Activated naive CD8-positive, alpha-beta T cell treated with anti-CD3 and anti-CD28 coated beads, Interleukin-2, amount 50 U/mL, for 24 hours (primary cell): ENCODE results near the gene OSBP.
"Not testable (repeated sequence)": the region's sequence is repeated elsewhere in the genome, so short reads cannot be mapped to it uniquely, and the experiment has no call there.

Source experiments
- ATAC-seq: fragments of 150-1000 bp; cut with Tn5 transposase; one replicate; pipeline ENCODE4 v1.10.0; 2021
- DNase-seq: peaks from one replicate; pipeline ENCODE4 v3.0.0; 2021
- H3K27ac Mint-ChIP-seq: one replicate; pipeline ENCODE4 v1.8.0; 2021; ENCODE audit warnings: mild to moderate bottlenecking, mixed read lengths
- H3K27me3 Mint-ChIP-seq: one replicate; pipeline ENCODE4 v1.8.0; 2021; ENCODE audit warnings: mixed read lengths
- H3K36me3 Mint-ChIP-seq: one replicate; pipeline ENCODE4 v1.8.0; 2021; ENCODE audit warnings: low read depth, mixed read lengths
- H3K4me1 Mint-ChIP-seq: one replicate; pipeline ENCODE4 v1.8.0; 2021; ENCODE audit warnings: mixed read lengths
- H3K4me3 Mint-ChIP-seq: one replicate; pipeline ENCODE4 v1.8.0; 2021; ENCODE audit warnings: mild to moderate bottlenecking, moderate library complexity, mixed read lengths
- H3K9me3 Mint-ChIP-seq: one replicate; pipeline ENCODE4 v1.8.0; 2021; ENCODE audit warnings: mixed read lengths

The OSBP gene

DNA sequence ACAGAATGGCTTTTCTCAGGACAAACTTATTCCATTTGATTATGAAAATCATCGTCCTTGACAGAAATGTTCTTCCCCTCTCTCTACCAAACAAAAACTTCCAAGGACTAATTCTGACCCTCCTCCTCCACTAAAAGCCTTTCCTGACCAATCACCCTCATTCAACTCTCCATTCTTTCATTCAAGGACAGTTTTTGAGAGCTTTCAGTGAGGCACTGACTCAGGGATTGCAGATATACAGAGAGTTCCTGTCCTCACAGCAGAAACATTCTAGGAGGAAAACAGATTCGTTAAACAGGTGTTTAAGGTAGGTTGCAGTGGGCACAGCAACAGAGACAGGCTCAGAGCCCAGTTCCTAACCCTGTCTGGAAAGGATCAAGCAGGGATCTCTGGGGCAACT is 62.7 kb downstream of the OSBP start:
- H3K4me3 Mint-ChIP-seq: no peak overlapping the region
- no peak for ATAC-seq
- H3K27ac Mint-ChIP-seq: no peak overlapping the region
- peaks cover 57% of the 10 kb centered on the region for H3K4me1 Mint-ChIP-seq
- peaks cover 21% of the 10 kb centered on the region for H3K27me3 Mint-ChIP-seq
- DNase-seq: no peak
- peaks cover 15% of the 10 kb centered on the region for H3K36me3 Mint-ChIP-seq
- peaks cover 3% of the 10 kb centered on the region for H3K9me3 Mint-ChIP-seq

DNA sequence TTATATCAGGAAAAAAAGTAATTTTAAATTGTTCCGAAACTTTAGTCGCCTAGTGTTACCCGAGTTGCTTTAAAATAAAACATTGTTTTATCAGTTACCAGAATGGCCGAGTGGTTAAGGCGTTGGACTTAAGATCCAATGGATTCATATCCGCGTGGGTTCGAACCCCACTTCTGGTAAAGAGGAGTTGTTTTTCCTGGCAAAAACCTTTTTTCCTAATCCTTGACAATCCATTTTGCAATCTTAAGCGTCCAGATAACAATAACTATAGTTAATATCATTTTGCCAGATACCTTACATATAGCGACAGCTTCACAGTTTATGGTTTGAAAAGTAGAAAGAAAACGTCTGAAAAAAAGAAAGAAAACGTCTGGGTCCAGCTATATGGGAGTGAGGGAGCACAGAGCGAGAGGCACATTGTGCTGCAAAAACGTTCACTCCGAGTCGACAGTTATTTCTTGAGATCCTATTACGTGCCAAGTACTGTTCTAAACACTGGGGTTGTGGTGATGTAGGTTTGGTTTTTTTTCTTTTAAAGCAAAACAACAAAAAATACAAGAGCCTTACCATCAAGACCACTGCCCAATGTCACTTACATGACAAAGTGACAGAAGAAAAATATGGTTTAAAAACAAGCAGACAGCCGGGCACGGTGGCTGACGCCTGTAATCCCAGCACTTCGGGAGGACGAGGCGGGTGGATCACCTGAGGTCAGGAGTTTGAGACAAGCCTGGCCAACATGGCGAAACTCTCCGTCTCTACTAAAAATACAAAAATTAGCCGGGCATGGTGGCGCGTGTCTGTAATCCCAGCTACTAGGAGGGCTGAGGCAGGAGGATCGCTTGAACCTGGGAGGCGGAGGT is 63.7 kb downstream of the OSBP start:
- peaks cover 3% of the 10 kb centered on the region for H3K9me3 Mint-ChIP-seq
- peak; percentile 46 for DNase-seq
- peaks cover 15% of the 10 kb centered on the region for H3K36me3 Mint-ChIP-seq
- no peak for ATAC-seq
- peaks cover 50% of the 10 kb centered on the region for H3K4me1 Mint-ChIP-seq
- H3K27me3 Mint-ChIP-seq: peaks cover 19% of the 10 kb centered on the region
- H3K4me3 Mint-ChIP-seq: peak overlapping the region; percentile 82
- H3K27ac Mint-ChIP-seq: peak overlapping the region; percentile 95

GRCh38 chr11:59550842-59551658 is 64.5 kb downstream of the OSBP start:
- ATAC-seq (peak; percentile 40), DNase-seq (peak; percentile 86)
- H3K36me3 Mint-ChIP-seq: peaks cover 12% of the 10 kb centered on the region
- peak overlapping the region; percentile 95 for H3K27ac Mint-ChIP-seq
- H3K4me1 Mint-ChIP-seq: peaks cover 42% of the 10 kb centered on the region
- H3K4me3 Mint-ChIP-seq: peak overlapping the region; percentile 82
- peaks cover 3% of the 10 kb centered on the region for H3K9me3 Mint-ChIP-seq
- H3K27me3 Mint-ChIP-seq: peaks cover 16% of the 10 kb centered on the region

DNA sequence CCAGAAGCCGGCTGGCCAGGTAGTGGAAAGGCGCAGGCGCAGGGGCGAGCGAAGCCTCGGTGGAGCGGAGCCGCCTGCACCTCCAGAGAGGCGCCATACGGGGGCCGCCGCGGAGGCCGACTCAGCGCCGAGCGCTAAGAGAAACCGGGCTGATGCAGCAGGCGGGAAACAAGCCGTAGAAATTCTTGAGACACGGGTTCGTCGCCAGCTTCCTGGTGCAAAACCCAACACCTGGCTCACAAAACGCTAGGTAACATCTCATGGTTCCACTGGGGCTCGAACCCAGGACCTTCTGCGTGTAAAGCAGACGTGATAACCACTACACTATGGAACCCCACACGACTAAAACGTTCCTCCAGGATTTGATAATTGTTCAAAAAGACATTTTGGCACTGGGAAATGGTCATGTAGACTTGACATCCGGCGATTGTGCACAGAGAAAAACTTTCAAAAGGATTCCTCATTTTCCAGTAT is 65.2 kb downstream of the OSBP start:
- ATAC-seq (peak; percentile 97), DNase-seq (peak; percentile 89)
- Mint-ChIP-seq H3K27ac (peak overlapping the region; percentile 95), H3K36me3 (peaks cover 10% of the 10 kb centered on the region), H3K4me1 (peaks cover 36% of the 10 kb centered on the region), H3K27me3 (peaks cover 14% of the 10 kb centered on the region), H3K4me3 (peak overlapping the region; percentile 82), H3K9me3 (peaks cover 3% of the 10 kb centered on the region)

DNA sequence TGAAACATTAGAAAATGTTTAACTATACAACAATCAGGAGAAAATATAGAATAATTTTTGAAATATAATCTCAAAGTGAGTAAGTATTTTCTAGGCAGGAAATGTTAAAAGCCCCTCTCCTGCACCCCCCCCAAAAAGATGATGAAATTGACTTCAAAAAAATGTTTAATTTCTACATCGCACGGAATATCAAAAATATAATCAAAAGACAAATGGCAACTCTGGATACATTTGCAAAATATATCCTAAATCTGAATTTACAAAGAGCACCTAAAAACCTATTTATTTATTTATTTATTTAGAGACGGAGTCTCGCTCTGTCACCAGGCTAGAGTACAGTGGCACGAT is 67.3 kb downstream of the OSBP start:
- peaks cover 12% of the 10 kb centered on the region for H3K27me3 Mint-ChIP-seq
- peaks cover 10% of the 10 kb centered on the region for H3K36me3 Mint-ChIP-seq
- ATAC-seq (no peak), DNase-seq (no peak)
- H3K9me3 Mint-ChIP-seq: peaks cover 3% of the 10 kb centered on the region
- H3K4me3 Mint-ChIP-seq: no peak overlapping the region
- no peak overlapping the region for H3K27ac Mint-ChIP-seq
- peaks cover 36% of the 10 kb centered on the region for H3K4me1 Mint-ChIP-seq

- H3K4me3 Mint-ChIP-seq, ATAC-seq, H3K9me3 Mint-ChIP-seq, DNase-seq, H3K27ac Mint-ChIP-seq: not testable (repeated sequence)
- Mint-ChIP-seq H3K4me1 (peaks cover 34% of the 10 kb centered on the region), H3K36me3 (peaks cover 10% of the 10 kb centered on the region), H3K27me3 (peaks cover 11% of the 10 kb centered on the region)
These were observed 67.8 kb downstream of the OSBP start for GRCh38 chr11:59547605-59548308.

DNA sequence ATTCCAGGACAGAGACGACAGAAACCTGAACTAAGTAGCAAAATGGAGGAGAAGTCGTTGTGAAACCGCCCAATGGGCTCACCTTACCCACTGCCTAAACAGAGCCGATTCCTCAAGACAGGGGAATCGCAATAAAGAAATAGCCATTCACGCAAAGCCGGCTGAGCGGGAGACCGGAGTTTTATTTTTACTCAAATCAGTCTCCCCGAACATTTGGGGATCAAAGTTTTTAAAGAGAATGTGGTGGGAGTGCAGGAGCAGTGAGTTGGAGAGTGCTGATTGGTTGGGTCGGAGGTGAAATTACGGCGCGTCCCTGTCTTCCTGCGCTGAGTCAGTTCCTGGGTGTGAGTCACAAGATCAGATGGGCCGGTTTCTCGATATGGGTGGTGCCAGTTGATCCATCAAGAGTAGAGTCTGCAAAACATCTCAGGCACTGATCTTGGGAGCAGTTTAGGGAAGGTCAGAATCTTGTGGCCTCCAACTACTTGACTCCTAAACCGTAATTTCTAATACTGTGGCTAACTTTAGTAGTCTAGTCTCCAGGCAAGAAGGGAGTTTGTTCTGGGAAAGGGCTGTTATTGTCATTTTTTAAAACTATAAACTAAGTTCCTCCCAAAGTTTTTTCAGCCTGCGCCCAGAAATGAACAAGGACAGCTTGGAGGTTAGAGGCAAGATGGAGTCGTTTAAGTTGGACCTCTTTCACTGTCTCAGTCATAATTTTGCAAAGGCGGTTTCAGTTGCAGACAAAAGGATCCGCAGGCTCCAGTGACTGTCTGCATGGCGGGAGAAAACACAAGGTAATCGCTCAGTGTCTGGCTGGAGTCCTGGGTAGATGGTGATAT is 70.2 kb downstream of the OSBP start:
- ATAC-seq: no peak
- Mint-ChIP-seq H3K9me3 (no peaks in the 10 kb centered on the region), H3K27me3 (peaks cover under 1% of the 10 kb centered on the region), H3K36me3 (peaks cover under 1% of the 10 kb centered on the region), H3K27ac (no peak overlapping the region), H3K4me1 (peaks cover 15% of the 10 kb centered on the region), H3K4me3 (no peak overlapping the region)
- DNase-seq: no peak

GRCh38 chr11:59544869-59545178 is 70.8 kb downstream of the OSBP start:
- Mint-ChIP-seq H3K4me3 (no peak overlapping the region), H3K36me3 (no peaks in the 10 kb centered on the region), H3K9me3 (no peaks in the 10 kb centered on the region), H3K27me3 (no peaks in the 10 kb centered on the region), H3K27ac (peak overlapping the region; percentile 42), H3K4me1 (peaks cover 12% of the 10 kb centered on the region)
- ATAC-seq (no peak), DNase-seq (no peak)

DNA sequence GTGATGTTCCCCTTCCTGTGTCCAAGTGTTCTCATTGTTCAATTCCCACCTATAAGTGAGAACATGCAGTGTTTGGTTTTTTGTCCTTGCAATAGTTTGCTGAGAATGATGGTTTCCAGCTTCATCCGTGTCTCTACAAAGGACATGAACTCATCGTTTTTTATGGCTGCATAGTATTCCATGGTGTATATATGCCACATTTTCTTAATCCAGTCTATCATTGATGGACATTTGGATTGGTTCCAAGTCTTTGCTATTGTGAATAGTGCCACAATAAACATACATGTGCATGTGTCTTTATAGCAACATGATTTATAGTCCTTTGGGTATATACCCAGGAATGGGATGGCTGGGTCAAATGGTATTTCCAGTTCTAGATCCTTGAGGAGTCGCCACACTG is 71.9 kb downstream of the OSBP start:
- not testable (repeated sequence) for H3K36me3 Mint-ChIP-seq, H3K27ac Mint-ChIP-seq, ATAC-seq, H3K4me1 Mint-ChIP-seq, H3K27me3 Mint-ChIP-seq, DNase-seq, H3K9me3 Mint-ChIP-seq, H3K4me3 Mint-ChIP-seq

- no peaks in the 10 kb centered on the region for H3K27me3 Mint-ChIP-seq
- no peaks in the 10 kb centered on the region for H3K36me3 Mint-ChIP-seq
- H3K27ac Mint-ChIP-seq: no peak overlapping the region
- DNase-seq (no peak), ATAC-seq (no peak)
- no peaks in the 10 kb centered on the region for H3K9me3 Mint-ChIP-seq
- H3K4me1 Mint-ChIP-seq: peaks cover 9% of the 10 kb centered on the region
- no peak overlapping the region for H3K4me3 Mint-ChIP-seq
These were observed 73.3 kb downstream of the OSBP start for GRCh38 chr11:59542142-59542810.

- ATAC-seq (no peak), DNase-seq (no peak)
- H3K9me3 Mint-ChIP-seq: no peaks in the 10 kb centered on the region
- H3K36me3 Mint-ChIP-seq: no peaks in the 10 kb centered on the region
- H3K4me3 Mint-ChIP-seq: no peak overlapping the region
- H3K4me1 Mint-ChIP-seq: peaks cover 11% of the 10 kb centered on the region
- no peaks in the 10 kb centered on the region for H3K27me3 Mint-ChIP-seq
- H3K27ac Mint-ChIP-seq: no peak overlapping the region
These were observed 80.9 kb downstream of the OSBP start for GRCh38 chr11:59534676-59535075.

GRCh38 chr11:59532620-59533019 is 83.0 kb downstream of the OSBP start:
- ATAC-seq (no peak), DNase-seq (no peak)
- no peaks in the 10 kb centered on the region for H3K9me3 Mint-ChIP-seq
- H3K4me3 Mint-ChIP-seq: no peak overlapping the region
- no peaks in the 10 kb centered on the region for H3K27me3 Mint-ChIP-seq
- no peak overlapping the region for H3K27ac Mint-ChIP-seq
- H3K4me1 Mint-ChIP-seq: peaks cover 8% of the 10 kb centered on the region
- H3K36me3 Mint-ChIP-seq: no peaks in the 10 kb centered on the region

GRCh38 chr11:59528711-59529110 is 86.9 kb downstream of the OSBP start:
- Mint-ChIP-seq H3K36me3 (no peaks in the 10 kb centered on the region), H3K27ac (no peak overlapping the region), H3K9me3 (no peaks in the 10 kb centered on the region), H3K4me1 (no peaks in the 10 kb centered on the region), H3K4me3 (no peak overlapping the region), H3K27me3 (peaks cover 3% of the 10 kb centered on the region)
- DNase-seq: no peak
- no peak for ATAC-seq
